Thyroid gland (tissue), 4 donors: ENCODE data around the gene ADARB1.
A peak's percentile ranks its signal among the peaks of the same experiment; 100 is the strongest.

ENCODE experiments used
- CTCF ChIP-seq, 6 experiments: fragments of 200-600 bp in 3 of 6; fragments of 450-650 bp in 3 of 6; sonication (generic) in 3 of 6; IDR thresholded peaks; one replicate each; pipeline ENCODE4 v1.5.1; 2016 to 2019; ENCODE audit warnings: antibody characterized with exemption in 6 of 6, mild to moderate bottlenecking in 2 of 6, inconsistent platforms in 1 of 6, moderate library complexity in 1 of 6
- POLR2A ChIP-seq, 2 donors: fragments of 450-650 bp; IDR thresholded peaks; one replicate each; pipeline ENCODE4 v1.6.1; 2017; ENCODE audit warnings: antibody characterized with exemption in 2 of 2, mild to moderate bottlenecking in 2 of 2, moderate library complexity in 1 of 2

GRCh38 chr21:45136927-45137611, 62.7 kb downstream of the ADARB1 start:
- TF ChIP-seq CTCF (IDR thresholded peaks at IDR 0.05), result peak; percentile 57 to 87 (median 68)
- TF ChIP-seq POLR2A (IDR thresholded peaks at IDR 0.05), result no peak
